ENCODE measurements around the gene ANGEL2.

The ANGEL2 gene

GRCh38 chr1:213054142-213054541, 38.5 kb upstream of the ANGEL2 start:
- Histone ChIP-seq H3K79me2 (ENCODE audit: insufficient read depth, low read length) (peaks cover 24% of the 10 kb centered on the region), H3K4me3 (ENCODE audit: insufficient read depth, low read length, poor library complexity, severe bottlenecking) (no peak overlapping the region), H3K9ac (ENCODE audit: low read length) (no peak overlapping the region), H3K27me3 (ENCODE audit: low read length) (no peaks in the 10 kb centered on the region), H3K36me3 (ENCODE audit: low read length) (no peaks in the 10 kb centered on the region; the same call in 1 of the 2 replicates), H3F3A (ENCODE audit: insufficient read depth) (no peaks in the 10 kb centered on the region), H3K9me3 (ENCODE audit: insufficient read depth, low read length) (no peaks in the 10 kb centered on the region), H3K9me2 (replicated peaks; ENCODE audit: insufficient read depth, low read length) (no peaks in the 10 kb centered on the region), H3K27ac (ENCODE audit: low read depth, low read length) (no peak overlapping the region), H4K20me1 (ENCODE audit: low read depth, low read length) (no peaks in the 10 kb centered on the region), H2AFZ (ENCODE audit: low read depth, low read length, severe bottlenecking) (no peak overlapping the region), H3K4me2 (ENCODE audit: low read depth, low read length, poor library complexity, severe bottlenecking) (no peak overlapping the region)
- no peak for TF ChIP-seq EZH2phosphoT487 (conservative IDR thresholded peaks at IDR 0.05; ENCODE audit: low read length)
- no peak for TF ChIP-seq CTCF (IDR thresholded peaks at IDR 0.05; ENCODE audit: insufficient read depth, low read length, poor library complexity, severe bottlenecking)

GRCh38 chr1:213053455-213053854, 37.8 kb upstream of the ANGEL2 start:
- no peak overlapping the region for H3K27ac ChIP-seq (ENCODE audit: low read depth, low read length)
- no peak overlapping the region for H3K4me2 ChIP-seq (ENCODE audit: low read depth, low read length, poor library complexity, severe bottlenecking)
- H3F3A ChIP-seq (ENCODE audit: insufficient read depth): no peaks in the 10 kb centered on the region
- H3K79me2 ChIP-seq (ENCODE audit: insufficient read depth, low read length): peaks cover 24% of the 10 kb centered on the region
- H3K27me3 ChIP-seq (ENCODE audit: low read length): no peaks in the 10 kb centered on the region
- H4K20me1 ChIP-seq (ENCODE audit: low read depth, low read length): no peaks in the 10 kb centered on the region
- H3K9me3 ChIP-seq (ENCODE audit: insufficient read depth, low read length): no peaks in the 10 kb centered on the region
- no peak overlapping the region for H3K9ac ChIP-seq (ENCODE audit: low read length)
- TF ChIP-seq EZH2phosphoT487 (conservative IDR thresholded peaks at IDR 0.05; ENCODE audit: low read length) (no peak), CTCF (IDR thresholded peaks at IDR 0.05; ENCODE audit: insufficient read depth, low read length, poor library complexity, severe bottlenecking) (no peak)
- H3K9me2 ChIP-seq (replicated peaks; ENCODE audit: insufficient read depth, low read length): no peaks in the 10 kb centered on the region
- H2AFZ ChIP-seq (ENCODE audit: low read depth, low read length, severe bottlenecking): no peak overlapping the region
- H3K36me3 ChIP-seq (ENCODE audit: low read length): no peaks in the 10 kb centered on the region; the same call in 1 of the 2 replicates
- H3K4me3 ChIP-seq (ENCODE audit: insufficient read depth, low read length, poor library complexity, severe bottlenecking): no peak overlapping the region

GRCh38 chr1:213051881-213052202, 36.2 kb upstream of the ANGEL2 start:
- Histone ChIP-seq H3K27me3 (ENCODE audit: low read length) (no peaks in the 10 kb centered on the region), H3K27ac (ENCODE audit: low read depth, low read length) (no peak overlapping the region), H3K4me3 (ENCODE audit: insufficient read depth, low read length, poor library complexity, severe bottlenecking) (peak overlapping the region; percentile 83), H3F3A (ENCODE audit: insufficient read depth) (no peaks in the 10 kb centered on the region), H3K9me2 (replicated peaks; ENCODE audit: insufficient read depth, low read length) (no peaks in the 10 kb centered on the region), H3K9ac (ENCODE audit: low read length) (peak overlapping the region; percentile 72), H3K9me3 (ENCODE audit: insufficient read depth, low read length) (no peaks in the 10 kb centered on the region), H3K36me3 (ENCODE audit: low read length) (no peaks in the 10 kb centered on the region; the same call in 1 of the 2 replicates), H4K20me1 (ENCODE audit: low read depth, low read length) (no peaks in the 10 kb centered on the region), H2AFZ (ENCODE audit: low read depth, low read length, severe bottlenecking) (peak overlapping the region; percentile 97), H3K4me2 (ENCODE audit: low read depth, low read length, poor library complexity, severe bottlenecking) (peak overlapping the region; percentile 96), H3K79me2 (ENCODE audit: insufficient read depth, low read length) (peaks cover 24% of the 10 kb centered on the region)
- TF ChIP-seq EZH2phosphoT487 (conservative IDR thresholded peaks at IDR 0.05; ENCODE audit: low read length) (no peak), CTCF (IDR thresholded peaks at IDR 0.05; ENCODE audit: insufficient read depth, low read length, poor library complexity, severe bottlenecking) (no peak)
